ENCODE data around the gene ATG12. TPM values are rescaled to one million over a fixed set of nuclear protein-coding genes. Genes with fewer than 3 reads are reported as not detected.

ATG12 gene
- total RNA-seq, 6 experiments from 2014 or later: 18.4 to 32.4 (median 21.8) TPM

DNA sequence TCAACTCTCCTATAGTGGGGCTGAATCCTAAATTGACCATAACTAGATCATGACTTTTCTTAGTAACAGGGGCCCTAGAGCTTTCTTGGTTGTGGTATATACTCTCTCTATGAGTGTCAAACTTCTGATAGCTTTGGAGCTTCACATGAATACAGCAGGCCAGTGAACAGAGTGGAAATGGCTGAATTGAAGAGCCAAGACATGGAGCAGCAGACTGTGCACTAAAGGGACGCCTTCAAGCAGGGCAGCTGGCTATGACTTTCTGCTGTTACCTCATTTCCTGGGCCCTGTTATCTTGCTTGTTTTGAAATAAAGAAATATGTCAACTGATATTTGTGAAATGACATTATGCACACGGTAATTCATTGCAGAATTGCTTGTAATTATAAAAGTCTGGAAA lies 41.3 kb downstream of the ATG12 start:
- ATAC-seq: no peak

DNA sequence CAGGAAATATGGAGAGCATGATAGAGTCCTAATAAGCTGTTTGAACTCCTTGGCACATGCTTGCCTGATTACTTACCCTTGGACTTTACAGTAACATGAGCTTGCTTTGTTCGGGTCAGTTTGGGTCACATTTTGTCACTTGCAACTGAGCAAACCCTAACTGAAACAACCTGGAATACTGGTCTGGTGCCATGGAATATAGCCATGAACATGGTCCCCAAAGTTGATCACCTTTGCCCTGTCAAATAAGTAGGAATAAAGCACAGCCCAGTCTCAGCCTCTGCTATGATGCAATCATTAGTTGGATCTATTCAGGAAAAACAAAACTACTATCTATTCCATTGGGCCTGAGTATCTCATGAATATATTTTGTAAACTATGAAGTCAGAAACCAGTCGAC lies 43.1 kb downstream of the ATG12 start:
- Histone ChIP-seq H3K9me3 (no peaks in the 10 kb centered on the region), H3K4me3 (no peak overlapping the region), H3K27ac (peak overlapping the region; percentile 32 to 89 (median 70)), H3K4me1 (peaks cover 0 to 66% (median 23%) of the 10 kb centered on the region in 4 donors), H3K27me3 (no peaks in the 10 kb centered on the region), H3K36me3 (no peaks in the 10 kb centered on the region)
- no peak for TF ChIP-seq CTCF (IDR thresholded peaks at IDR 0.05)
- no peak for TF ChIP-seq POLR2A (IDR thresholded peaks at IDR 0.05)
- 16% methylated on average over 2 of the region's 2 CpGs for WGBS (ENCODE audit: insufficient coverage, low coverage, low lambda C conversion rate, missing lambda C conversion rate)
- peak; percentile 62 to 84 (median 74) for ATAC-seq
- DNase-seq: peak in 1 of 3 donors; percentile 86
- intact Hi-C loops (cut with DNase I): no loop called here

More for the DNA sequence above, 41.3 kb downstream of the ATG12 start:
- no peaks in the 10 kb centered on the region for H3K9me3 ChIP-seq
- H3K4me3 ChIP-seq: no peak overlapping the region
- no peak for DNase-seq
- intact Hi-C loops (cut with DNase I): no loop called here
- H3K27ac ChIP-seq: peak overlapping the region; percentile 0 to 89 (median 70)
- no peak for TF ChIP-seq POLR2A (IDR thresholded peaks at IDR 0.05)
- no peak for TF ChIP-seq CTCF (IDR thresholded peaks at IDR 0.05)
- WGBS (ENCODE audit: insufficient coverage, low coverage, low lambda C conversion rate, missing lambda C conversion rate): 59% methylated on average over 2 of the region's 2 CpGs
- H3K4me1 ChIP-seq: peaks cover 0 to 71% (median 23%) of the 10 kb centered on the region in 4 donors
- H3K36me3 ChIP-seq: peaks cover 0 to 15% (median 3%) of the 10 kb centered on the region in 4 donors
- no peaks in the 10 kb centered on the region for H3K27me3 ChIP-seq

- DNase-seq (peak in 2 of 3 donors; percentile 66 to 74), ATAC-seq (peak; percentile 64 to 71 (median 67))
- Histone ChIP-seq H3K4me1 (peaks cover 0 to 50% (median 20%) of the 10 kb centered on the region in 4 donors), H3K9me3 (no peaks in the 10 kb centered on the region), H3K36me3 (no peaks in the 10 kb centered on the region), H3K27me3 (no peaks in the 10 kb centered on the region), H3K4me3 (no peak overlapping the region), H3K27ac (peak overlapping the region; percentile 17 to 89 (median 70))
- no peak for TF ChIP-seq POLR2A (IDR thresholded peaks at IDR 0.05)
- no peak for TF ChIP-seq CTCF (IDR thresholded peaks at IDR 0.05)
- WGBS (ENCODE audit: insufficient coverage, low coverage, low lambda C conversion rate, missing lambda C conversion rate): 19% methylated on average over 3 of the region's 3 CpGs
- intact Hi-C loops (cut with DNase I): no loop called here
These were observed 44.7 kb downstream of the ATG12 start for GRCh38 chr5:115796656-115797055.

- Histone ChIP-seq H3K4me3 (no peak overlapping the region), H3K4me1 (peaks cover 0 to 43% (median 16%) of the 10 kb centered on the region in 4 donors), H3K9me3 (no peaks in the 10 kb centered on the region), H3K27me3 (no peaks in the 10 kb centered on the region), H3K36me3 (no peaks in the 10 kb centered on the region), H3K27ac (peak overlapping the region in 1 of 3 donors; percentile 89)
- no peak for ATAC-seq
- TF ChIP-seq CTCF (IDR thresholded peaks at IDR 0.05) (no peak), POLR2A (IDR thresholded peaks at IDR 0.05) (no peak)
- intact Hi-C loops (cut with DNase I): no loop called here
- 100% methylated on average over 1 of the region's 1 CpG for WGBS (ENCODE audit: insufficient coverage, low coverage, low lambda C conversion rate, missing lambda C conversion rate)
- no peak for DNase-seq
These were observed 45.7 kb downstream of the ATG12 start for GRCh38 chr5:115795700-115796099.

Data from right lobe of liver (tissue), 6 donors.